T-helper 2 cell (primary cell): Measurements from ENCODE around the gene DDN.
A peak's percentile ranks its signal among the peaks of the same experiment; 100 is the strongest.

ENCODE experiments used
- DNase-seq, 5 experiments: peaks; one replicate each; pipeline versions ENCODE4 v3.0.0 to v3.0.0-alpha.2; 2012 to 2022

Gene DDN

GRCh38 chr12:48965298-48965838 is 33.8 kb downstream of the DDN start:
- no peak for DNase-seq

DNA sequence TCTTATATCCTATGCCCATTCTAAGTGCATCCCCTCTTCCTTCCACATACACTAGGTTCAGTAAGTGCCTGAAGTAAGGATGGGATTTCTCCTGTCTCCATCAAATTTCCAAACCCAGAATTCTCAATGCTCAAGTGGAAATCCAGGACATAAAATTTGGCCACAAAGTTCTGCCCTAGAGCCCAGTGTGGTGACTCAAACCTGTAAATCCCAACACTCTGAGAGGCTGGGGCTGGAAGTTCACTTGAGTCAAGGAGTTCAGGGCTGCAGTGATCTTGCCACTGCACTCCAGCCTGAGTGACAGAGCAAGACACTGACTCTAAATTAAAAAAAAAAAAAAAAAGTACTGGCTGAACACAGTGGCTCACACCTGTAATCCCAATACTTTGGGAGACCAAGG is 37.4 kb downstream of the DDN start:
- no peak for DNase-seq

- DNase-seq: no peak
Observed at GRCh38 chr12:48961331-48961730, 37.8 kb downstream of the DDN start.

- no peak for DNase-seq
Observed at GRCh38 chr12:48960834-48961233, 38.3 kb downstream of the DDN start.

GRCh38 chr12:48958049-48958388 is 41.2 kb downstream of the DDN start:
- no peak for DNase-seq

DNA sequence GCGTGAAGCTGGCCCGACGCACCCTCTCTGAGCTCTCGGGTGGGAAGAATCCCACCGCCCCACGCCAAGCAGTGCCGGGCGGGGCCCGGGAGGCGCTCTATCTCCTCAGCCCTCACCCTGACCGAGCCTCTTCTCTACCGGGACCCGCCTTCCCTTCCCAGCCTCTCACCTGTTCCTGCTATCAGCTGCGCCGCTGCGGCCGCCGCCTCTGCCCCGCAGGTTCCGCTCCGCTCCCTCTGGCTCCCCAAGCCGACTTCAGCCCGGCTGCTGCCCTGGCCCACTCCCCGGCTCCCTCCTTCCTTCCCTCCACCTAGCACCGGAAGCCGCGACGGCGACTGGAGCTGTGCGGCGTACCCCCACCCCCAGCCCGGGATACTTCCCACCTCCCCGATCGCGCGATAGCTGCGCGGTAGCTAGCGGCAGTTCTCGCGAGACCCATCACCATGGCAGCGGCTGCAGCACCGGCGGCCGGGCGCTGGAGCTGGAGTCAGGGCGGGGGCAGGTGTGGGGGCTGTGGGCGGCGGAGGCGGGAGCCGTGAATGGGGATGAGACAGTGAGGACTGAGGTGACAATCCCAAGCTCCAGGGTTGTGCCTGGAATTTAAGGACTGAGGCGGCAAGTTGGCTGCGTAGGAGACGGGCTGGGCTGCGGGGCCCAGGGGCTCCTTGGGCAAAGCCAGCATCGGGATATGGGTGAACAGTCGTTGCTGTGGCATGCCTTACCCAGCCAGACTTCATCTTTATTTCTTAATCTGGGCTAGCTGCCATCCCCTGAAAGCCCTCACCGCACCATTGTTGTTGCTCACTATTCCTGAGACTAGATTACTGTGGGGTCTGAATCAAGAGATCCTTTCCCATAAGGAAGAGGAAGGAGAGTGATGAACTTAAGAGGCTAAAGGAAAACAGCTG is 41.8 kb downstream of the DDN start, which contains the start of gene ARF3:
ARF3 (minus strand) TSS at position 347 of the 908 bp plus-strand sequence. CDS start 16,392 bp downstream, outside the sequence.
- peak; percentile 85 to 95 (median 88) for DNase-seq

- peak in 2 of 5 experiments; percentile 28 to 33 for DNase-seq
Observed at GRCh38 chr12:48956279-48957140, 42.7 kb downstream of the DDN start.

DNA sequence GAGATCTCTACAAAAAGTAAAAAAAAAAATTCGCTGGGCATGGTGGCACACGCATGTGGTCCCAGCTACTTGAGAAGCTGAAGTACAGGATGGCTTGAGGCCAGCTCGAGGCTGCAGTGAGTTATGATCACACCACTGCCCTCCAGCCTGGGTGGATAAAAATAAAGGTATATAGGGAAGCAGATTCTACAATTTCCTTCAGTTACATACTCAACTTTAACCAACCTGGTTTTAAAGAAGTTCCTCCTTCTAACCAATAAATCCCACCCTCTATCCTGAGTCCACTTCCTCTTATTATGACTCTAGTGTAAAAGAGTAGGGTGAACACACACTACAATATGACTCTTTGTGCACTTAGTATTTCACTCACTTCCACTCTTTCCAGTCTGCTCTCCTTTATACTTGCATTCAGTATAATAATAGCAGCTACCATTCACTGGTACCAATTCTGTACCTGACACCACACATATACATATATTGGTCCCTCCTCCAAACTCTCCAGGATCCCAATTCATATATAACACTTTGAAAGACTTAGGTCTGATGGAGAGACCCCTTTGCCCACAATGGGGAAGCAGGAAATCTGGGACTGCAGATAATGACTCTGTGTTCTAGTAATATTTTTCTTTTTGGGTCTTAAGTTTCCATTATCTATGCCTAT is 44.2 kb downstream of the DDN start:
- DNase-seq: no peak

- no peak for DNase-seq
Observed at GRCh38 chr12:48954061-48954460, 45.1 kb downstream of the DDN start.

GRCh38 chr12:48952691-48953090 is 46.5 kb downstream of the DDN start:
- no peak for DNase-seq

DNA sequence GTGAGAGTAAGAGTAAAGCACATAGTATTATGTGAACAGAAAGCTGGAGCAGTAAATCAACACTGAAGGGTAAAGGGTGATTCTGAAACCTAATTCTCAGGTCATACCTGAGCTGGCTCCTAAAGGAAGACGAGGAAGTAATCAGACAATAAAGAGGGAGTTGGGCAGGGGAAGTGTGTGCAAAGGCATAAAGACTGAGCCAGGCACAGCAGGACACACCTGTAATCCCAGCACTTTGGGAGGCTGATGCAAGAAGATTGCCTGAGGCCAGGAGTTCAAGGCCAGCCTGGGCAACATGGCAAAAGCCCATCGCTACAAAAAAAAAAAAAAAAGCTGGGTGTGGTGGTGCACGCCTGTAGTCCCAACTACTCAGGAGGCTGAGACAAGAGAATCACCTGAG is 51.4 kb downstream of the DDN start:
- DNase-seq: no peak

DNA sequence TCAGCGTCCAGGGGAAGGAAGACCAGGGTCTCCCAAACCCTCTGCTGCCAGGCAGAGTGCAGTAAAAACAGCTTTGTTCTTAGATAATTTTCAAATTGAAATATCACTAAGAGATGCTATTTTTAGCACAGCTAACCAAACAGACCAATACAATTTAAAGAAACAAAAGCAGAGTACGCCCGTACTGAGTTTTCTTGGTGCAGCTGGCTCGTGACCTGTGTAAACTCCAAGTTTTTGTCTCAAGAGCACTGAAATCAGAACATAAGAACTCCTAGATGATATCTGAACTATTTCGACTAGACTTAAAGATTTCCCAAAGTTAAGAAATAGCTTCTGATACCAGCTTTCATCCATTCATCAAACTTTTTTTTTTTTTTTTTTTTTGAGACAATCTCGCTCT is 52.2 kb downstream of the DDN start:
- no peak for DNase-seq

DNA sequence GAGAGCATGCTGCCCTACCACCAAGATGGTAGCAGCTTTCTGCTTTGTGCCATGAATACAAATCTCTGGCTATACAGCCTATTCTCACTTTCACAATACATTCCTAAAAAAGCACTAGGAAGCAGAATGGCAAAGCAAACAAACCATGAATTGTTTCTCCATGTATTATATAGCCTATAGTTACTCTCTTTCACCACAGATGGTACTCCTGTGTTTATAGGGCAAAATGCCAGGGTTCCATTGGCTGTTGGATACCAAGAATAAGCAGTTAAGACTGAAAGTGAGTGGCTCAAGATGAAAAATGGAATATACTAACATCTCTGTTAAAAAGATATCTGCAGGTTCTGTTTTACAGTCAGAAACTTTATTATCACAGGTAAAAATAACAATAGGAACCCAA is 53.0 kb downstream of the DDN start:
- DNase-seq: no peak
